H1 (cell line): ENCODE data around the gene IWS1. TPM values are rescaled to one million over a fixed set of nuclear protein-coding genes. Genes with fewer than 3 reads are reported as not detected.

Source experiments
- CTCF ChIA-PET: fragments of 300-600 bp; sonication (Branson Sonifier 250); formaldehyde crosslinking; loops from one replicate; lab custom pipeline; 2021; ENCODE audit not compliant: partially characterized antibody; lab: Charles Lee
- POLR2A ChIA-PET: fragments of 300-600 bp; sonication (Branson Sonifier 250); formaldehyde crosslinking; loops from one replicate; lab custom pipeline; 2021; ENCODE audit warnings: inconsistent platforms; ENCODE audit not compliant: partially characterized antibody; lab: Charles Lee
- DNase-seq, 2 experiments: peaks; one replicate each; pipeline versions ENCODE4 v3.0.0 to v3.0.0-alpha.2; 2010 to 2022; ENCODE audit warnings: low spot score in 2 of 2, low read depth in 1 of 2, mixed read lengths in 1 of 2
- FAIRE-seq: peaks from 2 replicates; lab custom pipeline; 2011; peaks lifted over from hg19 to GRCh38; lab: Jason Lieb, UNC
- H2AFZ ChIP-seq: 2 replicates; pipeline ENCODE4 v1.8.1; 2012; ENCODE audit warnings: low read length, inconsistent platforms
- H2AK5ac ChIP-seq: 2 replicates; pipeline ENCODE4 v1.6.1; 2013; ENCODE audit warnings: low read depth, low read length
- H2BK120ac ChIP-seq: replicated peaks from 2 replicates; pipeline ENCODE3; 2013; ENCODE audit warnings: low read depth, low read length, inconsistent platforms
- H2BK12ac ChIP-seq: 2 replicates; pipeline ENCODE4 v1.6.1; 2013; ENCODE audit warnings: low read depth, low read length
- H2BK15ac ChIP-seq: 2 replicates; pipeline ENCODE4 v1.6.1; 2013; ENCODE audit warnings: low read length
- H2BK20ac ChIP-seq: 2 replicates; pipeline ENCODE4 v1.6.1; 2013; ENCODE audit warnings: low read length
- H2BK5ac ChIP-seq: 2 replicates; pipeline ENCODE4 v1.6.1; 2013; ENCODE audit warnings: low read depth, low read length
- H3K14ac ChIP-seq: 2 replicates; pipeline ENCODE4 v1.6.1; 2013; ENCODE audit warnings: inconsistent platforms; ENCODE audit not compliant: insufficient read length
- H3K18ac ChIP-seq: 2 replicates; pipeline ENCODE4 v1.6.1; 2013; ENCODE audit warnings: low read length; ENCODE audit errors: extremely low read depth
- H3K23ac ChIP-seq: 2 replicates; pipeline ENCODE4 v1.6.1; 2013; ENCODE audit warnings: inconsistent platforms; ENCODE audit not compliant: insufficient read length
- H3K23me2 ChIP-seq: 2 replicates; pipeline ENCODE4 v1.6.1; 2013; ENCODE audit warnings: low read depth, low read length
- H3K27ac ChIP-seq: 2 replicates; pipeline ENCODE4 v1.6.1; 2011; ENCODE audit warnings: low read depth, low read length, inconsistent platforms
- H3K27me3 ChIP-seq, 4 experiments: replicated peaks in 1 of 4; 1 replicate in 1 of 4; 2 replicates in 3 of 4; pipeline versions ENCODE4 v1.6.1 to v1.8.1; 2011 to 2013; ENCODE audit warnings: low read length in 3 of 4, mild to moderate bottlenecking in 3 of 4, inconsistent platforms in 2 of 4, mixed read lengths in 2 of 4, moderate library complexity in 1 of 4; ENCODE audit not compliant: control insufficient read depth in 3 of 4, insufficient read depth in 3 of 4; ENCODE audit errors: extremely low read depth in 1 of 4
- H3K36me3 ChIP-seq, 4 experiments: 2 replicates each; pipeline versions ENCODE4 v1.6.1 to v1.8.1; 2011 to 2013; ENCODE audit warnings: mild to moderate bottlenecking in 4 of 4, low read length in 3 of 4, moderate library complexity in 2 of 4, control low read depth in 1 of 4, inconsistent platforms in 1 of 4; ENCODE audit not compliant: insufficient read depth in 4 of 4, control insufficient read depth in 2 of 4
- H3K4ac ChIP-seq: replicated peaks from 2 replicates; pipeline ENCODE3; 2013; ENCODE audit warnings: low read length, low read depth, mixed read lengths, inconsistent platforms; ENCODE audit not compliant: insufficient read length
- H3K4me1 ChIP-seq, 4 experiments: replicated peaks in 1 of 4; 1 replicate in 1 of 4; 2 replicates in 3 of 4; pipeline versions ENCODE4 v1.6.1 to v1.8.1; 2011 to 2013; ENCODE audit warnings: low read length in 3 of 4, inconsistent platforms in 2 of 4, mixed read lengths in 1 of 4; ENCODE audit not compliant: insufficient read depth in 4 of 4, control insufficient read depth in 3 of 4
- H3K4me2 ChIP-seq, 2 experiments: 2 replicates each; pipeline versions ENCODE4 v1.6.1 to v1.8.1; 2011 to 2013; ENCODE audit warnings: low read depth in 2 of 2, low read length in 2 of 2, control low read depth in 1 of 2, inconsistent platforms in 1 of 2, mild to moderate bottlenecking in 1 of 2; ENCODE audit not compliant: insufficient read depth in 1 of 2
- H3K4me3 ChIP-seq, 4 experiments: fragments of 200-600, 300-600 bp in 1 of 4; sonication (generic), shearing (Covaris generic), sonication (Bioruptor Twin) in 1 of 4; 2 replicates each; pipeline versions ENCODE4 v1.5.1 to v1.8.1; 2011 to 2016; ENCODE audit warnings: low read length in 4 of 4, low read depth in 3 of 4, control low read depth in 2 of 4, inconsistent platforms in 2 of 4, mild to moderate bottlenecking in 2 of 4, mixed read lengths in 1 of 4, moderate library complexity in 1 of 4; ENCODE audit not compliant: insufficient read depth in 2 of 4; ENCODE audit errors: extremely low read depth in 1 of 4
- H3K56ac ChIP-seq: replicated peaks from 2 replicates; pipeline ENCODE3; 2013; ENCODE audit warnings: low read depth, mild to moderate bottlenecking, mixed read lengths, low read length, inconsistent platforms; ENCODE audit not compliant: insufficient read length
- H3K79me1 ChIP-seq: 2 replicates; pipeline ENCODE4 v1.6.1; 2013; ENCODE audit warnings: low read depth, low read length, control low read depth
- H3K79me2 ChIP-seq, 2 experiments: 2 replicates each; pipeline versions ENCODE4 v1.6.1 to v1.8.1; 2012 to 2013; ENCODE audit warnings: low read length in 2 of 2, mild to moderate bottlenecking in 2 of 2, inconsistent platforms in 1 of 2; ENCODE audit not compliant: insufficient read depth in 2 of 2, control insufficient read depth in 1 of 2
- H3K9ac ChIP-seq, 4 experiments: replicated peaks in 1 of 4; 1 replicate in 1 of 4; 2 replicates in 3 of 4; pipeline versions ENCODE4 v1.6.1 to v1.8.1; 2011 to 2013; ENCODE audit warnings: low read depth in 3 of 4, low read length in 3 of 4, control low read depth in 2 of 4, mild to moderate bottlenecking in 2 of 4, moderate library complexity in 2 of 4, inconsistent platforms in 1 of 4; ENCODE audit errors: extremely low read depth in 1 of 4
- H3K9me3 ChIP-seq, 2 experiments: 2 replicates each; pipeline versions ENCODE4 v1.6.1 to v1.8.1; 2012 to 2013; ENCODE audit warnings: mild to moderate bottlenecking in 2 of 2, moderate library complexity in 2 of 2, control low read depth in 1 of 2, inconsistent platforms in 1 of 2, low read depth in 1 of 2, low read length in 1 of 2, mixed read lengths in 1 of 2; ENCODE audit not compliant: insufficient read depth in 2 of 2
- H4K20me1 ChIP-seq, 2 experiments: replicated peaks in 1 of 2; 2 replicates each; pipeline versions ENCODE3 to v1.8.1; 2011 to 2013; ENCODE audit warnings: inconsistent platforms in 2 of 2, low read length in 2 of 2, mild to moderate bottlenecking in 1 of 2; ENCODE audit not compliant: insufficient read depth in 2 of 2, control insufficient read depth in 1 of 2
- H4K5ac ChIP-seq: 2 replicates; pipeline ENCODE4 v1.6.1; 2013; ENCODE audit warnings: low read length, low read depth, mixed read lengths, inconsistent platforms; ENCODE audit not compliant: insufficient read length
- H4K8ac ChIP-seq: 2 replicates; pipeline ENCODE4 v1.8.0; 2013; ENCODE audit warnings: mild to moderate bottlenecking, moderate library complexity, low read length, inconsistent platforms; ENCODE audit not compliant: insufficient read depth; ENCODE audit errors: extremely low read depth
- H4K91ac ChIP-seq: replicated peaks from 2 replicates; pipeline ENCODE3; 2013; ENCODE audit warnings: low read length, mixed read lengths, inconsistent platforms; ENCODE audit not compliant: insufficient read length
- CEBPB ChIP-seq: IDR thresholded peaks from 2 replicates; pipeline ENCODE4 v1.6.1; 2012; ENCODE audit warnings: low read depth, low read length
- EP300 ChIP-seq, 2 experiments: IDR thresholded peaks; 1 replicate in 1 of 2; 2 replicates in 1 of 2; pipeline ENCODE4 v1.6.1; 2011 to 2012; ENCODE audit warnings: low read depth in 2 of 2, low read length in 2 of 2, mild to moderate bottlenecking in 2 of 2, borderline replicate concordance in 1 of 2, inconsistent platforms in 1 of 2, moderate library complexity in 1 of 2
- EZH2 ChIP-seq: fragments of 200-600 bp; sonication (generic); IDR thresholded peaks from 2 replicates; pipeline ENCODE4 v1.7.1; 2012; ENCODE audit warnings: low read depth, mild to moderate bottlenecking, moderate library complexity, low read length, inconsistent platforms; ENCODE audit not compliant: severe bottlenecking
- KDM5A ChIP-seq: fragments of 200-600 bp; IDR thresholded peaks from 2 replicates; pipeline ENCODE4 v1.7.1; 2012; ENCODE audit warnings: mild to moderate bottlenecking, low read length, inconsistent platforms, mixed read lengths
- PHF8 ChIP-seq: fragments of 200-600 bp; sonication (generic); conservative IDR thresholded peaks from 2 replicates; pipeline ENCODE4 v1.7.1; 2012; ENCODE audit warnings: low read depth, mild to moderate bottlenecking, inconsistent platforms, low read length, moderate library complexity
- RXRA ChIP-seq: IDR thresholded peaks from 2 replicates; pipeline ENCODE4 v1.6.1; 2011; ENCODE audit warnings: low read depth, mild to moderate bottlenecking, low read length, moderate library complexity; ENCODE audit not compliant: insufficient read depth
- SIRT6 ChIP-seq: IDR thresholded peaks from one replicate; pipeline ENCODE4 v1.7.1; 2012; ENCODE audit warnings: low read length, inconsistent platforms
- SP4 ChIP-seq: IDR thresholded peaks from 2 replicates; pipeline ENCODE4 v1.6.1; 2012; ENCODE audit warnings: low read length, inconsistent platforms
- TAF1 ChIP-seq: IDR thresholded peaks from 2 replicates; pipeline ENCODE4 v1.6.1; 2011; ENCODE audit warnings: mild to moderate bottlenecking, low read depth, low read length
- WGBS, 2 experiments: shearing (Covaris generic) in 1 of 2; methylation state at CpG; one replicate each; pipeline versions ENCODE4 v1.1.6 to v1.1.7; 2013 to 2015; ENCODE audit warnings: low lambda C conversion rate in 2 of 2, mixed read lengths in 2 of 2, inconsistent platforms in 1 of 2, low coverage in 1 of 2, missing lambda C conversion rate in 1 of 2; ENCODE audit not compliant: insufficient replicate concordance in 2 of 2, insufficient coverage in 1 of 2, insufficient read length in 1 of 2; ENCODE audit errors: extremely low coverage in 1 of 2, missing lambda C conversion rate in 1 of 2; 5-methylcytosine and 5-hydroxymethylcytosine counted together
- polyA plus RNA-seq, 7 experiments: library from polyadenylated mRNA; depleted of rRNA in 3 of 7; stranded (reverse) in 5 of 7; unstranded in 2 of 7; fragments of >200 nt in 5 of 7; fragments of 200-250 nt in 2 of 7; gene quantifications; 1 replicate in 5 of 7; 2 replicates in 1 of 7; 4 replicates in 1 of 7; pipeline versions ENCODE4 v1.2.1 to v1.2.3, GENCODE V29; 2011 to 2013; ENCODE audit warnings: missing spikeins in 2 of 7, mixed read lengths in 2 of 7
- total RNA-seq: library from RNA; stranded (reverse); fragmentation: NEBNext Ultra II Directional; extraction: Animal tissue kit (Norgen Biotek cat#: 25700); gene quantifications from 2 replicates; pipeline ENCODE4 v1.2.1, GENCODE V29; 2021
- TF ChIP-seq, protein P1 (sequence below): IDR thresholded peaks from 2 replicates; pipeline ENCODE4 v1.6.1; 2011; ENCODE audit warnings: low read depth, mild to moderate bottlenecking, low read length; ENCODE audit not compliant: insufficient read depth

IWS1 gene
- total and polyA plus RNA-seq, 2 of the 8 experiments (the other 6 are each of a cell fraction or from before 2014, with no cell fraction given) = 18.4 to 64.8 TPM

DNA sequence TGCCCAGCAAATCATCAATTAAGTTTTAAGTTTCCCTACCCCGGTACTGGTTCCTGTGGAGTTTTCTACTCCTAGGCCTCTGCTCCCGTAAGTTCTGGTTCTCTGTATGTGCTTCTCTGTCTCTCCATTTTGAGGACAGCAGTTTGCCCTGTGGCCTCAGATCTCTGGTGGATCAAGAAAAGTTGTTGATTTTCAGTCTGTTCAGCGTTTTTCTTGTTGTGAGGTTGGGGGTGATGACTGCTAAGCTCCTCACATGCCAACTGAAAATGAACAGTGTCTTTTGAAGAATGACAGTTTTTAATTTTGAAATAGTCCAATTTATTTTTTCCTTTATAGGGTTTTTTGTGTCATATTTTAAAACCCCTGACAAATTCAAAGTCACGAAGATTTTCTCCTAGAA lies 76.4 kb downstream of the IWS1 start:
- Histone ChIP-seq H3K27me3 (no peaks in the 10 kb centered on the region), H3K9me3 (peaks cover 0 to 3% of the 10 kb centered on the region in 2 experiments; a peak in 1 of 4 replicates), H3K36me3 (no peaks in the 10 kb centered on the region), H3K27ac (0 out of 2 replicates have a peak overlapping the region, but pooled peaks have one; percentile 10), H2AK5ac (no peak overlapping the region), H2BK12ac (no peak overlapping the region), H4K20me1 (no peaks in the 10 kb centered on the region), H3K23ac (no peak overlapping the region), H4K91ac (no peak overlapping the region), H4K5ac (peak overlapping the region; percentile 18), H2BK5ac (no peak overlapping the region), H4K8ac (no peak overlapping the region), H2BK20ac (no peak overlapping the region), H3K79me2 (no peaks in the 10 kb centered on the region), H3K9ac (no peak overlapping the region; a peak in 1 of 7 replicates), H2AFZ (no peak overlapping the region; the same call in 1 of the 2 replicates), H3K4me1 (peaks cover 0 to 7% (median 2%) of the 10 kb centered on the region in 4 experiments; a peak in 3 of 7 replicates), H3K4me3 (no peak overlapping the region), H3K56ac (no peak overlapping the region), H3K18ac (no peak overlapping the region), H3K4ac (no peak overlapping the region)
- POLR2A ChIA-PET = no interaction called here
- CTCF ChIA-PET = interaction anchor here (0.8 to 1.7 kb wide), 4 partner anchors 12 to 35 kb away, joined by 3 to 5 read pairs (median 4); no protein-coding TSS in a partner anchor
- TF ChIP-seq EP300 (IDR thresholded peaks at IDR 0.05; ENCODE audit: borderline replicate concordance in 1 of 2, low read depth in 2 of 2, low read length in 2 of 2) = no peak
- TF ChIP-seq TAF1 = no peak
- no peak for TF ChIP-seq KDM5A
- TF ChIP-seq, protein P1, sequence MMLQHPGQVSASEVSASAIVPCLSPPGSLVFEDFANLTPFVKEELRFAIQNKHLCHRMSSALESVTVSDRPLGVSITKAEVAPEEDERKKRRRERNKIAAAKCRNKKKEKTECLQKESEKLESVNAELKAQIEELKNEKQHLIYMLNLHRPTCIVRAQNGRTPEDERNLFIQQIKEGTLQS = no peak
- no peak for TF ChIP-seq RXRA
- no peak for TF ChIP-seq SIRT6
- no peak for TF ChIP-seq EZH2
- TF ChIP-seq CEBPB = no peak
- no peak for TF ChIP-seq PHF8
- TF ChIP-seq SP4 = no peak
- TF ChIP-seq, all 59 proteins: peak for 0
- Histone ChIP-seq H3K14ac (no peak overlapping the region), H2BK15ac (no peak overlapping the region), H2BK120ac (no peak overlapping the region), H3K4me2 (no peak overlapping the region; a peak in 1 of 4 replicates), H3K79me1 (no peaks in the 10 kb centered on the region), H3K23me2 (peaks cover 1% of the 10 kb centered on the region; the same call in 1 of the 2 replicates)
- 78% methylated on average over 4 of the region's 4 CpGs; no CpG with 5 or more reads in 1 of the 2 experiments for WGBS, 2 experiments
- peak; percentile 19 for FAIRE-seq
- DNase-seq = no peak
